ENCODE data around the gene CCNJL.

Gene CCNJL

GRCh38 chr5:160312960-160313727 lies 780 bp upstream of the CCNJL start:
- H3K27ac ChIP-seq, result no peak overlapping the region

GRCh38 chr5:160311491-160312133 lies 752 bp downstream of the CCNJL start:
- no peak for TF ChIP-seq CTCF (conservative IDR thresholded peaks at IDR 0.05)
- no peak overlapping the region for H3K27ac ChIP-seq

More at GRCh38 chr5:160312960-160313727, 780 bp upstream of the CCNJL start:
- no peak for TF ChIP-seq CTCF (conservative IDR thresholded peaks at IDR 0.05)

- no peak overlapping the region for H3K27ac ChIP-seq
- TF ChIP-seq CTCF (conservative IDR thresholded peaks at IDR 0.05), result no peak
These were observed 1.6 kb downstream of the CCNJL start for GRCh38 chr5:160310552-160311295.

GRCh38 chr5:160310140-160310539 lies 2.2 kb downstream of the CCNJL start:
- TF ChIP-seq CTCF (conservative IDR thresholded peaks at IDR 0.05), result no peak
- H3K27ac ChIP-seq, result no peak overlapping the region

- no peak for TF ChIP-seq CTCF (conservative IDR thresholded peaks at IDR 0.05)
- no peak overlapping the region for H3K27ac ChIP-seq
These were observed 5.7 kb downstream of the CCNJL start for GRCh38 chr5:160306696-160307095.

- H3K27ac ChIP-seq, result no peak overlapping the region
- no peak for TF ChIP-seq CTCF (conservative IDR thresholded peaks at IDR 0.05)
These were observed 7.0 kb downstream of the CCNJL start for GRCh38 chr5:160305319-160305718.

GRCh38 chr5:160303690-160304089 lies 8.7 kb downstream of the CCNJL start:
- no peak for TF ChIP-seq CTCF (conservative IDR thresholded peaks at IDR 0.05)
- H3K27ac ChIP-seq, result no peak overlapping the region

Measured in VCaP (cell line).